SK-N-DZ (cell line): ENCODE data around the gene PRKG1.
"Not testable (repeated sequence)": the region's sequence is repeated elsewhere in the genome, so short reads cannot be mapped to it uniquely, and the experiment has no call there.

ENCODE experiments used
- DNase-seq: peaks from one replicate; pipeline ENCODE4 v3.0.0-alpha.2; 2015; ENCODE audit warnings: low spot score

PRKG1 gene

DNA sequence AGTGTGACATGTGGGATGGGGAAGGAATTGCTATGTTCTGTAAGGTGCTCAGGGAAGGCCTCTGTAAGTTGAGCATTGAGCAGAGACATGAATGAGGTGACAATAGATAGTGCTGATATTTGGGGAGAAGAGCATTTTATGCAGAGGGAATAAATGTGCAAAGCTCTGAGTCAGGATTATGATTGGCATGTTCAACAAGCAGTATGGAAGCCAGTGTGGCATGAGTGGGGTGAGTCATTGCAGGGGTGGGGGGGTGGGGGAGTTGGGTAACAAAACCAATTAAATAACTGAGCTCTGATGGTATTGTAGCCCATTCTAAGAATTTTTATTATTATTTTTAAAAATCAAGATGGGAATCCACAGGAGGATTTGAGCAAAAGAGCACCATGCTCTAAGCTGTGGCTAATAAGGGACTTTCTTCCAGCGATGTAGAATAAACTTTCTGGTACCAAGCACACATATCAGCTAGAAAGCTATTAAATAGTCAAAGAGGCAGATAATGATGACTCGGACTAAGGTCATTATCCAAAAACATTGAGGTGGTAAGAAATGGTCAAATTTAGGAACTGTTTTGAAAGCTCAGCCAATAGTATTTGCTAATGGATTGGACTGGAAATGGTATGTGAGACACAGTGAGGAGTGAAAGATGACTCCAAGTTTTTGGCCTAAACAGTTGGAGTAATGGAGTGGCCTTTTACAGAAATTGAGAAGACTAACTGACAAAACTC, 96.4 kb downstream of the PRKG1 start:
- DNase-seq, result no peak

DNA sequence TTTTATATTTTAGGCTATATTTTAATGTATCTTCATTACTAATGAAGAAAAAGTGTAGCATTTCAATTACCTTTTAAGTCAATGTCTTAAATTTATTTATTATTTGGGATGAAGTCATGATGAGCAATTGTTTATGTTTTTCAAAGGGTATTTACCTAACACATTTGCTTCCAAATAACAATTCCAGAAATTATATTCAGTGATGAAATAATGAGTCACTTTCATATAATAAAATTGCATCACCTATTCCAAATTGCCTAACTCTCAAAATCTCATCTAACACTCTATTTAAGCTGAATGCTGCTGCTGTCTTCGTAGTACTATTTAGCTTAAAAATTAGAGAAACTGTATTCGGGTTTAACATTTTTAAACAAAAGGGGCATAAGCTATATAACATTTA, 97.7 kb downstream of the PRKG1 start:
- no peak for DNase-seq

DNA sequence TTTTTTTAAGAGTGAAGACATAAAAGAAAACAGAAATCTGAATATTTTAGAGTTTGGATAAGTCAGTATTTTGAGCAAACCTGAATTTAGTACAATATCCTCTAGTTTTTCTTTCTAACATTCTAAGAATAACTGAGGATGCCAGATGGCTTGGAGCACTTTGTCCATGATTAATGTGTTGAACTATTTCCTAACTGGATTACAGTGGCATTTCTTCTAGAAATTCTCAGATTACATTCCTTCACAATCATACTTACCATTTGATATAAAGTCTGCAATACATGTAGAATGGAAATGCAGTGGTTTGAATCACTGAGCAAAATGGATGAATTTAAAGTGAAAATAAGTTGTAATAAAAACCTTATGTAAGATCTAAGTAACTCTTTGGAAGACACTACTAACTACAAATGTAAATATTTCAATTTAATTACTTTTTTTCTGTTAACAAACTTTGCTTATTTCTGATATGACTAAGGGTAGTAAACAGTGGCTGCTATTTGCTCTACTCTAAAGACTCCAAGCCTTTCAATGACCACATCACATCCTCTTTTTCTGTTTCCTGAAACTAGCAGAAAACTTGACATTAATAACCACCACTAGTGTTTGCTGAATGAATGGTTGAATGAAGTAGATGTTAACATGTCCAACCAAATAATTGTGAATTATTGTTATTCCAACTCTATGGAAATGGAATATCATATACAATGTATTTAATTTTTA, 102.8 kb downstream of the PRKG1 start:
- no peak for DNase-seq

DNA sequence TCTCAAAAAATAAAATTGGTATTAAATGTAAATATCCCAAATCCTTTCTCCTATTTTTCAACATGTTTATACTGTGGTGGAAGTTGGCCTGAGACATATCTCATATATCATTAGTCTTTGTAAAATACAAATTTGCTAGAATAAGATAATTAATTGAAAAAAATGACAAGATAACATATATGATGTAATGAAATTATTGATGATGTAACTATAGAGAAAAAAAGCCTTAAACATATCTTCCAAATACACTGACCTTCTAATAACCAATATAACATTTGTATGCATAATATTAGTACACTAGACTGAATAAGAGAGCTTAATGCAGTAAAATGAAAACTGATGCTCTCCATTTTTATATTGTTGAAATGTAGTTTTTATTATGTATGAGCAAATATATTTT, 104.3 kb downstream of the PRKG1 start:
- no peak for DNase-seq

DNA sequence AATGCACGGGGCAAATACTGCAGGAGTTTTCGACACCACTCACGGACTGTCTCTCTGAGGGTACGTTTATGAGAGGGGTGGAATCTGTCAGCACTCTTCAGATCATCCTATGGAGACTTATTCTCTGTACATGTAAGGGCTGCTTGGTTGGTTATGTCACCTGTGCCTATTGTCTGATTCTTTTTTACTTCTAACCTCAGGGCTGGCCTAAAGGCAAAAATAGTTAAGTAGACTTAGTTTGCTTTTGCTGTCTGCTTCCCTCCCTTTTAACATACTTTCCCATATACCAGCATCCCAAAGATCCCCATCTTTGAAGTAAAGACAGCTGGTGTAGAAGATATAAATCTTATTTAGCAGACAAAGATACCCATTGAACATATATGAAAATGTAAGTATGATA, 105.9 kb downstream of the PRKG1 start:
- no peak for DNase-seq

DNA sequence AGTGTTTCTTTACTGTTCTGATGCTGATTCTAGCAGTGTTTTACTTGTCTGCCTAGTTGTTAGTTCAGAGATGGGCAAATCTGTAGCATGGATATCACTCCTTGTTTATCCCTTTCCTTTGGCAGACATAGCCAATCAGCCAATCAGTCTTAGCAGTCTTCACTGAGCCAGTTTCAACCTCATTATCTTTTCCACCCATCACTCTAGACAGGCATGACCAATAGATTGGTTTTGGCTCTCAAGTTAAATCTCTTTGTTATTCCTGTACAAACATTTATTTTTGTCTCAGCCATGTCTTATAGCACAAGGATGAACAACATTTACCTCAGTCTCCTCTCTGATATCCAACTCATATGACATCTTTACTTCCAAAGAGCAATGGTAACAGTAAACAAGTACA, 109.5 kb downstream of the PRKG1 start:
- DNase-seq, result no peak

DNA sequence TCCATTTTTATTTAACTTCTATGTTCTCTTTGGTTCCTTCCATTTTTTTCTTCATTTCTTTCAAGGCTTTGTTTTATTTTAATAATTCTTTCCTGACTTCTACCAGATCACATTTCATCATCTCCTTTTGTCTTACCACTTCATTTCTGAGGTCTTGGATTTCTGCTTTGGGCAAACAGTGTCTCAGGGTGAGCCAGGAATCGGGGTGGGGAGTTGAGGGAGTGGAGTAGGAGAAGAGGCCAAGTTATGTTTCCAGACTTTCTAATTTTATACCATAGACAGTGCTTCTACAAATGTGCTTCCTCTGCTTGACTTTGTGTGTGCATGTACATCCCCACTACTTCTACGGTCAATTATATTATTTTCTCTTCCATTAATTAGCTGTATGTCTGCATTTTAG, 112.1 kb downstream of the PRKG1 start:
- no peak for DNase-seq

DNA sequence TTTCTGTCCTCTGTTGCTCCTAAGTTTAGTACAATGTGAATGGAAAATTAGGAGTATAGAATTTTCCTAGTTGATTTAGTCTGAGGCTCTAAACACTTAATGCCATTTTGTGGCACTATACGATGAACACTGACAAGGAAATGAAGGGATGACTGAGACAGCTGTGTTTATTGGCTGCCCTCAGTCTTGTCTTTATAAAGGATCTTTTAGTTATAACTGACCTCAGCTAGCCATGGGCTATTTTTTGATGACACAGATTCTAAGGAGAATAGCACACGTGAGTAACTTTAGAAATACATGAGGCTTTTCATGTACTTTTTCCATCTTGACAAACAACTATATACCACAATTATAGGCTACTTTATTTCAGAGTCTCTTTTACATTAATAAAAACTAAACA, 113.7 kb downstream of the PRKG1 start:
- no peak for DNase-seq

DNA sequence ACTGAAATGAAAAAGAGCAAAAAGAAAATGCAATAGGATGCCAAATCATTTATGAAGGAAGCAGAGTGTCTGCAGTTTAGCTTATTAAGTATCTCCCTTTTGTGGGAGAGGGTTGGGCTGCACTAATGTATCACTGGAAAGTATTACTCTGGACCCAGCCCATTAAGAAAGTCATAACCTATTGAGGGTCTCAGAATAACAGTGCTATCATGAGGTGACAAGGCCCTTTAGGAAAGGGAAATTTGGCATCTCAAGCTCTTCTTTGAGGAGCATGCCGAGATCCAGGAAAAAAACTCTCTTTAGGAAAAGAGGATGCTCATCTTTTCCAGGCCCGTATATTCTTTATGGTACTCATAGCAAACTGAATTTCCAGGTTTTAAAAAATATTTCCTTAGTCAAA, 114.6 kb downstream of the PRKG1 start:
- DNase-seq, result no peak

DNA sequence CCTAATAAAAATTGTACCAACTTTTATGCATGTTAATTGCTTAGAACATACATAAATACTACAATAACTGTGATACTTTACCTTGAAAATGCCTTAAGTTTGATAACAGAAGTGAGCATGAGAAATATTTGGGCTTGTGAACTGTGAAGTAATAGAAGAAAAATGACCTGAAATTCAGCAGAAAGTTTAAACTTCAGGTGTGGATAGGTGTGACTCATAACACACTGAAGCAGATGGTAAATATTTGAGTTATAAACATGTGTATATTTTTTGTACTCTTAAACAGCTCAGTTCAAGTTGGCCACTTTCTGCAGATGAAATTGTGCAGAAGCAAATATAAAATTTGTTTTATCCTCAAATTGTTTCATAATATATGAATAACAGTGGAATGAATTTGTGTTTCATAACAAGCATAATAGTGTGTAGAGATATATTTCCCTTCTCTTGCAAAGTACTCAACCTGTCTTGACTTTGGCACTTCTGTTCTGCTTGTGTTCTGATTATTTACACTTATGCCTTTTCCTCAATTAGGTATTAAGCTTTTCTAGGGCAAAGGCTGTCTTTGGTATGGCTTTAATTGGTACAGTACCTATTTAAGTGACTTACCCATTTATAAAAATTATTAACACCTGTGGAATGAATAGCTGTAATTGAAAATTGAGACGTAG, 122.4 kb downstream of the PRKG1 start:
- no peak for DNase-seq

DNA sequence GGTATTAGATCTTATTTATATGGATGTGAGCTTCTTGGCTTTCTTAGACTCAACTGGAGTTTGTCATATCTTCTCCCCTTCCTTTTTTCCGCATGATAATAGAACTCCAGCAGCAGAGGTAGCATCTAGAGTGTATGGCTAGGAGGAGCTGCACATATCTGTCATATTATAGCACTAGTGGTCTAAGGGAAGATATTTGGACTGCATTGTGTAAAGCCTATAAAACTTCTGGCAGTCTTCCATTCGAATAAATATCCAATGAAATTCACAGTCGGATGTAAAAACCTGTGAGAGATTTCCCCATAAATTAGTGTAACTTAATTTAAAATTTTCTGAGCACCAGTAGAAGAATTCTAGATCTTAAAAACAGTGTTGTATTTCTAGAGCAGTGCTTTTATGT, 123.9 kb downstream of the PRKG1 start:
- no peak for DNase-seq

DNA sequence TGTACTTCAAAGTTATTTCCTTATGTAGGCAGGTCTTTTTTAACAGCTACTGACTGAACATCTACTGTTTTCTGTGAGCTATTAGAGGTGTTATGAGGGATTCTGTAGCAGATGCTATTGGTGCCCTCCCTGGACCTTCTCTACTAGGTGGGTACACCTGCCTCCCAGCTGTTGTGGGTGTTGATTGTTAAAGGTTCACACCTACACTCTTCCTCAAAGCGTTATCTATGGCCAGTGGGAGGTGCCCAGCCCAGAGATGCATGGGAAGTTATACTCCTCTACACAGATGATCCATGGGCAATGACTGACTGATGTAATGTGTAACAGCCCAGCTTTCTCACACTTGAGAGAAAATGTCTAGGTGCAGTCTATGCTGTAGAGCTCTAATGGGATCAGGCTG, 127.7 kb downstream of the PRKG1 start:
- DNase-seq, result no peak

DNA sequence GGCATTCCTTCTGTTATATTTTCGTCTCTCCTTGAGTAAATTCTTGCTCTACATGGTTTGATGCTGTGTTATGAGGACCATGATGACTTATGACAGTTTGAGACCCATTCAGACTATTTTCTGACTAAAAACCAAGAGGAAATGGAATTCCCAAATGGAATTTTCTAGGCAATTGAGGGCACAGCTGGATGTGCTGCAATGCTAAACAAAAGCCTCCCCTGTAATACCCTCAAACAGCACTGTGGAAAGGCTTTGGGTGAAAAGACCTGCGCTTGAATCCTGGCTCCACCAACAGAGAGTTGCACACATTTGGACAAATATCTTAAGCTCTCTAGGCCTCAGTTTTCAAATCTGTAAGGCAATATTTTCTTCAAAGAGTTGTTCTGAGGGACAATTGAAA, 129.1 kb downstream of the PRKG1 start:
- DNase-seq, result no peak

DNA sequence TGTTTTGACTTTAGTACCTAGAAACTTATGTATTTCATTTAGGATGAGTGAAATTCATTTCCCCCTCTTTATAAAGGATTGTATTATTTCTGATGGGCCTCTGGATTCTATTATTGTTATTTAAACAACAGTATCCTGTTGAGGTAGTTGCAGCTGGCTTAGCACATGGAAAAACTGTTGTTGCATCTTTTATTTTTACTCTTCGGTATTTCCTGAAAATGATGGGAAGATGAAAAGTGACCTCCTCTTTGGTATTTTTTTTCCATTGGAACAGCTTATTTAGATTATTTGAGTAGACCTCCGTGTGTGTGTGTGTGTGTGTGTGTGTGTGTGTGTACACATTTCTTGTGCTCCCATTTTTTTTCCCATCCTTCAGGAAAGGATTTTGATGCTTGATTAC, 129.8 kb downstream of the PRKG1 start:
- no peak for DNase-seq

DNA sequence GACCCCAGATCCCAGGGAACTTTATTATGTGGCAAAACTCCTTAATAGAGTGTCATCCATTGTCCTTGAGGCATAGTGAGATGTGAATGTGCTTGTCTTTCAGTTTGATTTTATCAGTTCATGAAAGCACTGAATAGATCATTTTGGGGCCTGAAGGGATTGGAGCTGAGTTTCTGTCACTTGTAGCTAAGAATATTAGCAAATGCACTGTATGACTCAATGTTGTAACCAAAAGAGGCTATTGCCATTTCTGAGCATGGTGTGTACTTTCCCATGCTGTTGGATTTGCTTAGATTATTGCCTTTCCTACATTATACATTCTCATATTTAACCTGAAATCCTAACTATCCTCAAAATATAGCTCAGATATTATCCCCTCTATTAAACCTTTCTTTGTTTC, 130.4 kb downstream of the PRKG1 start:
- no peak for DNase-seq

DNA sequence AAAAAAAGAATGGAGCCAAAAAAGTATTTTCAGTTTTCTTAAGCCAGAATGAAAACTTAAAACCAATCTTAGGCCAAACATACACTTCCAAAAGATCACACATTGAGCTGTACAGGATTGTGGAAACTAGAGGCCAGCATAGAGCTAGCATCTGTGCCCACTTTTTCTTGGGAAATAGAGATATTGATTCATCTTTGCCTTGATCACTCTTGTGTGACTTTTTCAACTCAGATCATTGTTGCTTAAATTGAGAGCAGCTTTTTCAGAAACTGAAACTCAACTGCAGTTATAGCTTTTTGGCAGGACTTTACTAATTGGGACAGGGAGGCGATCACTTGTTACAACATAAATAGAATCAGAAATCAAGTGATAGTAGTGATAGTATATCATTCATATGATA, 132.2 kb downstream of the PRKG1 start:
- DNase-seq, result no peak

DNA sequence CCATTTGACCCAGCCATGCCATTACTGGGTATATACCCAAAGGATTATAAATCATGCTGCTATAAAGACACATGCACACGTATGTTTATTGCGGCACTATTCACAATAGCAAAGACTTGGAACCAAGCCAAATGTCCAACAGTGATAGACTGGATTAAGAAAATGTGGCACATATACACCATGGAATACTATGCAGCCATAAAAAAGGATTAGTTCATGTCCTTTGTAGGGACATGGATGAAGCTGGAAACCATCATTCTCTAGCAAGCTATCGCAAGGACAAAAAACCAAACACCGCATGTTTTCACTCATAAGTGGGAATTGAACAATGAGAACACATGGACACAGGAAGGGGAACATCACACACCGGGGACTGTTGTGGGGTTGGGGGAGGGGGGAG, 138.7 kb downstream of the PRKG1 start:
- not testable (repeated sequence) for DNase-seq

DNA sequence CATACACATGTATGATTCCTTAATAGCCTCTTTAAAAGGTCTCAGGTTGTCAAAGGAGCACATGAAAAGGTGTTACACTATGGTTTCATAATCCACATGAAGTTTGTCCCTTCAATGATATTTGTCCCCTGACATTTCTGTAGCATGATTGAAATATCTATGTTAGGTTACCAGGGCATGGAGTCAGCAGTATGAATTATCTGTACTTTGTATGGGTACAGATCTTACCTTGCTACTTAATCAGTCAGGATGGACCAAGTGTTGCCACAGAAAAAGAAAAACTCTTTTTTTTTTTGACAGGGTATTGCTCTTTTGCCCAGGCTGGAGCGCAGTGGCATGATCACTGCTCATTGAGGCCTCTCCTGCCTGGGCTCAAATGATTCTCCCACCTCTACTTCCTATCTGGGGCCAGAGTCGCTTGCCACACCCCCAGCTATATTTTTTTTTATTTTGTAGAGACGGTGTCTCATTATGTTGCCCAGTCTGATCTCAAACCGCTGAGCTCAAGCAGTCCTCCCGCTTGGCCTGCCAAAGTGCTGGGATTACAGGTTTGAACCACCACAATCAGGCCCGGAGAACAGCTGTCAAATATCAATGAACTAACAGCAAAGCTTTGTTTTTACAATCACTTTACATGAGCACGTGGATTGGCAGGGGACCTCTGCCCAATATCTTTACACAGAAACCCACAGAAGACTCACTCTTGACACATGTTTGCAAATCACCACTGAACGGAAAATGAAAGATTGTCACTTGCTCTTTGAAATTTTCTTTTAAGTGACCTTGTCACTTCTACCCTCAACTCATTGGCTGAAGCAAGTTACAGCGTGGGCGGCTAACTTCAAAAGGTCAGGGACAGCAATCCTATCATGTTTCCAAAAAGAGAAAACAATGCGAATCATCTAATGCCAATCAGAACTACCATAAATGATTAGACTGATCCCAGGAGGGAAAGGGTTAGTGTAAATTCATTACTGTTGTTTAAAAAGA, 140.2 kb downstream of the PRKG1 start:
- no peak for DNase-seq

DNA sequence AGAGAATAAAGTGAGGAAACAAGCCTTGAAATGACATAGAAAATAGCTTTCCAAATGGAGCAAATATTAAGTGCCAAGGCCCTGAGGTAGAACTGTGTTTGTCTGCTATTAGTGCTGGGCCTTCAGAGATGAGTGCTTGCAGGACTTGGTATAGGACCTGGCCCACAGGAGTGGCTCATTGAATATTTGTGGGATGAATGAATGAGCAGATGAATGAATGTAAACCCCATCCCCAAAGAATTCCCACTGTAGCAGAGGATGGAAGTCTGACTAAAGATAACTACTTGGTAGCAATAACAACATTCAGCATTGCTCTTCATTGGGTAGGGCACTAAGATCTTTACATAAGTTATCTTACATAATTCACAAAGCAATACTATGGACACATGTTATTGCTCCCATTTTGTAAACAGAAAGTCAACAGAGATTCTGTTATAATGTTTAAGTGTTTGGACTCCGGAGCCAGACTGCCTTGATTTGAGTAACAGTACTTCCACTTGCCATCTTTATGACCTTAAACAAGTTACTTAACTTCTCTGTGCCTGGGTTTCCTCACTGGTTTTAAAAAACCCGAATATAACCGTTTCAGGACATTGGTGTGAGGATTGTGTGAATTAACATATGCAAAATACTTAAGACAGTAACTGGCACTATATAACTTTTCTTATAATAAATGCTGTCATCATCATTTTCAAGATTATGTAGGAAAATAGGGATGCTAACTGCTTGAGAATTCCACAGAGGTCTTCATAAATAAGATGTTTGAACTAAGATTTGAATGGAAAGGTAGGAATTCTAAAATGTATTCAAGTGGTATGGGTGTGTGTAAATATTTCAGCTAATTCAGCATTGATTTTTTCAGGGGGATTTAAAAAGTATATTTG, 141.9 kb downstream of the PRKG1 start:
- DNase-seq, result no peak

DNA sequence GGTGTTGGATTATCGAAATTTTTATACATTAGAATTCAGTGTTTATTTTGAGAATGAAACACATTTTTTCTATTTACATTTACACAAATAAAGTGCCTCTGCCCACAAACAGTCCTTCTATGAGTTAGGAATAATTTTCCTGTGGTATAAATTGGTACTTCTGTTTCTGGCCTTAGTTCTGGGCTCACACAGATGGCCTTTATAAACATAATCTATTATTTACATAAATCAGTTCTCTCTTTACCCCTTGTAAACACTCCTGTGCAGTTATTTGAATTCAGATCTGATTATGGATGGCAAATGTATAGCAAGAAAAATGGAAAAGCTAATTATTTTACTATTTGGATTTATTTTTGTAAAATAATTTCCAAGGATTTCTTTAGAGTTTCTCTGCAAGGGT, 143.2 kb downstream of the PRKG1 start:
- no peak for DNase-seq

DNA sequence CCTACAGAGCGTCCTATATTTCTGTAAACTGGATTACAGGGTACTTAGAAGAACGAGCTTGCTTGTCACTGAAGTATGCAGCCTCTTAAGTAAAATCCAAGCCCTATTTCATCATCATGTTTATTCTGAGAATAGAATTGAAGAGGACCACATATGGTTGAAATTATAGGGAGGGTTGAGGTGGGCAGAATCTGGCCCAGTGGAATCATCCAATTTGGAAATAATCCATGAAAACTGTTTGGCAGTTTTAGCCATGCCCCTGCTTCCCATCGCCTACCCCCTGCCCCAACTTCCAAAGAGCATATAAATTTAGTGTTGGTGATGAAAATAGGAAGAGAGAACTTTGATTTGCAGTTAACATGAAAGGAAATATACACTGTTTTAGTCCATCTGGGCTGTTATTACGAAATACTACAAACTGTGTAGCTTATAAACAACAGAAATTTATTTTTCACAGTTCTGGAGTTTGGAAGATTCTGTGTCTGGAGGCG, 150.4 kb downstream of the PRKG1 start:
- no peak for DNase-seq
